SK-N-SH treated with all-trans-retinoic acid at 6 μM for 48 hours (cell line): Measurements from ENCODE around the gene PPP1R3C.

Source experiments
- ATAC-seq: fragments of 200-7000 bp; cut with Tn5 transposase; 3 replicates; pipeline ENCODE4 v1.9.1; 2020; ENCODE audit warnings: mild to moderate bottlenecking, moderate library complexity
- ARNTL ChIP-seq: fragments of 450-650 bp; formaldehyde crosslinking; IDR thresholded peaks from 2 replicates; pipeline ENCODE4 v1.5.0; 2020; ENCODE audit warnings: low read depth, mild to moderate bottlenecking, moderate library complexity, borderline replicate concordance
- BACH2 ChIP-seq: fragments of 250-450 bp; sonication (Bioruptor Pico); IDR thresholded peaks from 2 replicates; pipeline ENCODE4 v1.9.0; 2021; ENCODE audit warnings: mild to moderate bottlenecking, borderline replicate concordance
- CREB5 ChIP-seq: fragments of 250-450 bp; sonication (Bioruptor Pico); IDR thresholded peaks from 2 replicates; pipeline ENCODE4 v1.5.1; 2020; ENCODE audit warnings: low read depth, mild to moderate bottlenecking, moderate library complexity
- CSDC2 ChIP-seq: fragments of 250-450 bp; sonication (Bioruptor Pico); IDR thresholded peaks from 2 replicates; pipeline ENCODE4 v1.5.0; 2020; ENCODE audit warnings: mild to moderate bottlenecking, moderate library complexity
- CSRNP3 ChIP-seq: fragments of 250-450 bp; sonication (Bioruptor Pico); IDR thresholded peaks from 2 replicates; pipeline ENCODE4 v1.5.1; 2021; ENCODE audit warnings: mild to moderate bottlenecking, moderate library complexity
- ESRRG ChIP-seq: fragments of 250-450 bp; sonication (Bioruptor Pico); IDR thresholded peaks from 2 replicates; pipeline ENCODE4 v1.6.1; 2021; ENCODE audit warnings: mild to moderate bottlenecking
- GLIS3 ChIP-seq: fragments of 250-450 bp; sonication (Bioruptor Pico); IDR thresholded peaks from 2 replicates; pipeline ENCODE4 v1.5.0; 2020; ENCODE audit warnings: mild to moderate bottlenecking, moderate library complexity
- ISL1 ChIP-seq: fragments of 250-450 bp; sonication (Bioruptor Pico); IDR thresholded peaks from 2 replicates; pipeline ENCODE4 v2.1.2; 2022; ENCODE audit warnings: mild to moderate bottlenecking, moderate library complexity
- OSR1 ChIP-seq: fragments of 250-450 bp; sonication (Bioruptor Pico); IDR thresholded peaks from 2 replicates; pipeline ENCODE4 v1.8.0; 2022; ENCODE audit warnings: moderate library complexity, mild to moderate bottlenecking, inconsistent platforms
- PATZ1 ChIP-seq: fragments of 250-450 bp; sonication (Bioruptor Pico); IDR thresholded peaks from 2 replicates; pipeline ENCODE4 v1.8.0; 2020; ENCODE audit warnings: mild to moderate bottlenecking, moderate library complexity, borderline replicate concordance
- PPARA ChIP-seq: fragments of 250-450 bp; sonication (Bioruptor Pico); IDR thresholded peaks from 2 replicates; pipeline ENCODE4 v1.5.0; 2020; ENCODE audit warnings: mild to moderate bottlenecking, borderline replicate concordance
- RARB ChIP-seq: fragments of 250-450 bp; sonication (Bioruptor Pico); IDR thresholded peaks from 2 replicates; pipeline ENCODE4 v1.8.0; 2021; ENCODE audit warnings: mild to moderate bottlenecking, moderate library complexity
- TCF4 ChIP-seq: fragments of 250-450 bp; sonication (Bioruptor Pico); IDR thresholded peaks from 2 replicates; pipeline ENCODE4 v1.8.0; 2021; ENCODE audit warnings: mild to moderate bottlenecking, moderate library complexity, borderline replicate concordance
- TOX ChIP-seq: fragments of 250-450 bp; sonication (Bioruptor Pico); IDR thresholded peaks from 2 replicates; pipeline ENCODE4 v1.8.0; 2021; ENCODE audit warnings: mild to moderate bottlenecking, moderate library complexity, borderline replicate concordance
- TSHZ2 ChIP-seq: fragments of 250-450 bp; sonication (Bioruptor Pico); IDR thresholded peaks from 2 replicates; pipeline ENCODE4 v1.5.0; 2020; ENCODE audit warnings: mild to moderate bottlenecking, moderate library complexity
- ZC3H10 ChIP-seq: fragments of 250-450 bp; sonication (Bioruptor Pico); IDR thresholded peaks from 2 replicates; pipeline ENCODE4 v1.5.1; 2021; ENCODE audit warnings: mild to moderate bottlenecking, moderate library complexity
- ZFP3 ChIP-seq: fragments of 250-450 bp; sonication (Bioruptor Pico); IDR thresholded peaks from 2 replicates; pipeline ENCODE4 v1.5.0; 2020; ENCODE audit warnings: mild to moderate bottlenecking, moderate library complexity
- ZFP30 ChIP-seq: fragments of 450-650 bp; formaldehyde crosslinking; IDR thresholded peaks from 2 replicates; pipeline ENCODE4 v1.5.0; 2022; ENCODE audit warnings: mild to moderate bottlenecking, moderate library complexity
- ZNF565 ChIP-seq: fragments of 450-650 bp; formaldehyde crosslinking; conservative IDR thresholded peaks from 2 replicates; pipeline ENCODE4 v1.5.0; 2020; ENCODE audit warnings: low read depth, mild to moderate bottlenecking, moderate library complexity
- ZNF70 ChIP-seq: fragments of 450-650 bp; formaldehyde crosslinking; IDR thresholded peaks from 2 replicates; pipeline ENCODE4 v1.5.0; 2020; ENCODE audit warnings: mild to moderate bottlenecking, moderate library complexity

PPP1R3C gene

GRCh38 chr10:91634246-91634645 is 1.4 kb upstream of the PPP1R3C start:
- no peak for ATAC-seq
- TF ChIP-seq ZNF70 (CRISPR knock-in tag) (no peak), ESRRG (CRISPR knock-in tag) (no peak), PATZ1 (CRISPR knock-in tag) (no peak), ARNTL (CRISPR knock-in tag) (no peak), TCF4 (CRISPR knock-in tag) (no peak), ISL1 (CRISPR knock-in tag) (no peak), TOX (CRISPR knock-in tag) (no peak), ZC3H10 (no peak), RARB (CRISPR knock-in tag) (no peak), OSR1 (no peak), ZNF565 (CRISPR knock-in tag) (no peak), BACH2 (CRISPR knock-in tag) (no peak)

GRCh38 chr10:91630625-91631024 is 2.2 kb downstream of the PPP1R3C start:
- TF ChIP-seq RARB (CRISPR knock-in tag) (no peak), TOX (CRISPR knock-in tag) (no peak), CREB5 (no peak), PPARA (CRISPR knock-in tag) (no peak), TSHZ2 (CRISPR knock-in tag) (no peak), CSDC2 (CRISPR knock-in tag) (no peak)
- ATAC-seq: no peak

GRCh38 chr10:91629715-91630549 is 2.9 kb downstream of the PPP1R3C start:
- ATAC-seq: no peak
- TF ChIP-seq TSHZ2 (CRISPR knock-in tag) (no peak), CREB5 (no peak), OSR1 (no peak), CSRNP3 (CRISPR knock-in tag) (no peak), ZFP3 (CRISPR knock-in tag) (no peak), ISL1 (CRISPR knock-in tag) (no peak), ZFP30 (CRISPR knock-in tag) (no peak), GLIS3 (CRISPR knock-in tag) (no peak)
